HEK293 (cell line): ENCODE results near the gene STAMBP.

Source experiments
- CTCF ChIA-PET: fragments of 350-600 bp; formaldehyde crosslinking; extraction: SDS; loops from one replicate; lab custom pipeline; 2021; ENCODE audit warnings: antibody characterized with exemption; lab: Yijun Ruan, JAX
- POLR2A ChIA-PET: fragments of 300-600 bp; formaldehyde crosslinking; extraction: SDS; loops from one replicate; lab custom pipeline; 2020; ENCODE audit warnings: antibody characterized with exemption, inconsistent platforms; lab: Yijun Ruan, JAX
- H3K27ac ChIP-seq: fragments of 200-500 bp; sonication (Bioruptor generic); 2 replicates; pipeline ENCODE4 v1.5.1; 2014; ENCODE audit warnings: low read depth, low read length, control low read depth, inconsistent platforms; ENCODE audit errors: extremely low read depth
- H3K36me3 ChIP-seq, 2 experiments: fragments of 200-500 bp in 1 of 2; sonication (Bioruptor generic) in 1 of 2; 1 replicate in 1 of 2; 2 replicates in 1 of 2; pipeline ENCODE4 v1.5.1; 2014 to 2017; ENCODE audit warnings: inconsistent platforms in 2 of 2, low read length in 2 of 2; ENCODE audit not compliant: control insufficient read depth in 2 of 2, insufficient read depth in 1 of 2
- H3K4me1 ChIP-seq: fragments of 200-500 bp; sonication (Bioruptor generic); 2 replicates; pipeline ENCODE4 v1.5.1; 2014; ENCODE audit warnings: mild to moderate bottlenecking, low read length, inconsistent platforms; ENCODE audit not compliant: control insufficient read depth, insufficient read depth
- H3K4me3 ChIP-seq: 2 replicates; pipeline ENCODE4 v1.5.1; 2011; ENCODE audit warnings: low read depth, mild to moderate bottlenecking, control low read depth, low read length, moderate library complexity
- H3K9me3 ChIP-seq: fragments of 200-500 bp; sonication (Bioruptor generic); 2 replicates; pipeline ENCODE4 v1.5.1; 2014; ENCODE audit warnings: low read depth, low read length, inconsistent platforms; ENCODE audit not compliant: control insufficient read depth, insufficient read depth
- FEZF1 ChIP-seq: fragments of 450-650 bp; formaldehyde crosslinking; IDR thresholded peaks from 2 replicates; pipeline ENCODE4 v1.5.1; 2016; ENCODE audit warnings: missing biosample characterization, missing genetic modification characterization
- HIC1 ChIP-seq: fragments of 450-650 bp; formaldehyde crosslinking; IDR thresholded peaks from 2 replicates; pipeline ENCODE4 v1.5.1; 2016; ENCODE audit warnings: missing biosample characterization, missing genetic modification characterization
- HOXC10 ChIP-seq: sonication (generic); formaldehyde crosslinking; IDR thresholded peaks from 2 replicates; pipeline ENCODE4 v1.8.1; 2023; ENCODE audit warnings: mild to moderate bottlenecking, missing genetic modification reagents
- KLF16 ChIP-seq: fragments of 450-650 bp; formaldehyde crosslinking; IDR thresholded peaks from 2 replicates; pipeline ENCODE4 v1.5.1; 2017; ENCODE audit warnings: missing biosample characterization, missing genetic modification characterization
- MZF1 ChIP-seq: fragments of 450-650 bp; formaldehyde crosslinking; IDR thresholded peaks from 2 replicates; pipeline ENCODE4 v1.5.1; 2017; ENCODE audit warnings: missing biosample characterization, missing genetic modification characterization, borderline replicate concordance
- PRDM2 ChIP-seq: fragments of 450-650 bp; formaldehyde crosslinking; IDR thresholded peaks from 2 replicates; pipeline ENCODE4 v1.5.1; 2016; ENCODE audit warnings: missing biosample characterization, missing genetic modification characterization, borderline replicate concordance
- ZBTB11 ChIP-seq: fragments of 450-650 bp; formaldehyde crosslinking; conservative IDR thresholded peaks from 2 replicates; pipeline ENCODE4 v1.5.1; 2016; ENCODE audit warnings: low read depth, missing biosample characterization, missing genetic modification characterization
- ZNF10 ChIP-seq: fragments of 450-650 bp; formaldehyde crosslinking; IDR thresholded peaks from 2 replicates; pipeline ENCODE4 v1.5.1; 2017; ENCODE audit warnings: missing biosample characterization, missing genetic modification characterization
- ZNF221 ChIP-seq: fragments of 450-650 bp; formaldehyde crosslinking; IDR thresholded peaks from 2 replicates; pipeline ENCODE4 v1.5.1; 2017; ENCODE audit warnings: missing biosample characterization, missing genetic modification characterization, borderline replicate concordance
- ZNF23 ChIP-seq: fragments of 450-650 bp; formaldehyde crosslinking; IDR thresholded peaks from 2 replicates; pipeline ENCODE4 v1.5.1; 2016; ENCODE audit warnings: missing biosample characterization, missing genetic modification characterization, borderline replicate concordance
- ZNF248 ChIP-seq: fragments of 450-650 bp; formaldehyde crosslinking; IDR thresholded peaks from 2 replicates; pipeline ENCODE4 v1.5.1; 2017; ENCODE audit warnings: missing biosample characterization, missing genetic modification characterization
- ZNF48 ChIP-seq: fragments of 450-650 bp; formaldehyde crosslinking; IDR thresholded peaks from 2 replicates; pipeline ENCODE4 v1.5.1; 2016; ENCODE audit warnings: missing biosample characterization, missing genetic modification characterization
- ZNF585B ChIP-seq: fragments of 450-650 bp; formaldehyde crosslinking; IDR thresholded peaks from 2 replicates; pipeline ENCODE4 v1.5.1; 2016; ENCODE audit warnings: missing biosample characterization, missing genetic modification characterization
- ZNF654 ChIP-seq: fragments of 450-650 bp; formaldehyde crosslinking; IDR thresholded peaks from 2 replicates; pipeline ENCODE4 v1.5.1; 2016; ENCODE audit warnings: low read depth, missing biosample characterization, missing genetic modification characterization
- ZNF658 ChIP-seq: fragments of 450-650 bp; formaldehyde crosslinking; IDR thresholded peaks from 2 replicates; pipeline ENCODE4; 2016; ENCODE audit warnings: missing biosample characterization, missing genetic modification characterization
- ZNF704 ChIP-seq: fragments of 450-650 bp; formaldehyde crosslinking; IDR thresholded peaks from 2 replicates; pipeline ENCODE4 v1.5.1; 2016; ENCODE audit warnings: missing biosample characterization, missing genetic modification characterization
- ZSCAN4 ChIP-seq: fragments of 450-650 bp; formaldehyde crosslinking; IDR thresholded peaks from 2 replicates; pipeline ENCODE4 v1.5.1; 2017; ENCODE audit warnings: missing biosample characterization, missing genetic modification characterization

STAMBP gene

GRCh38 chr2:73827018-73827417 lies 1.7 kb upstream of the STAMBP start:
- H3K4me1 ChIP-seq, result 0 out of 2 replicates have a peak, but pooled peaks cover 4% of the 10 kb centered on the region
- no peaks in the 10 kb centered on the region for H3K9me3 ChIP-seq
- H3K4me3 ChIP-seq, result no peak overlapping the region
- H3K36me3 ChIP-seq, result peaks cover 8 to 14% of the 10 kb centered on the region in 2 experiments
- H3K27ac ChIP-seq, result no peak overlapping the region
- POLR2A ChIA-PET, result interaction anchor here (0.8 to 1.1 kb wide), 2 partner anchors 90 to 372 kb away, joined by 3 to 7 read pairs; partner anchors contain the start of gene TPRKB
- peak; percentile 34 for TF ChIP-seq ZNF654 (tag by site-specific recombination)
- TF ChIP-seq HIC1 (tag by site-specific recombination), result no peak
- TF ChIP-seq ZNF658, result no peak
- no peak for TF ChIP-seq ZSCAN4 (tag by site-specific recombination)
- TF ChIP-seq ZBTB11, result no peak
- TF ChIP-seq ZNF10 (tag by site-specific recombination), result no peak
- no peak for TF ChIP-seq FEZF1 (tag by site-specific recombination)
- CTCF ChIA-PET, result interaction anchor here (0.5 to 7.7 kb wide), 22 partner anchors 9 to 649 kb away, joined by 3 to 155 read pairs (median 4); partner anchors contain the start of gene BOLA3

- no peak for TF ChIP-seq HOXC10 (CRISPR knock-in tag)
- no peak for TF ChIP-seq ZNF221 (tag by site-specific recombination)
- TF ChIP-seq ZNF23 (tag by site-specific recombination), result no peak
- no peak for TF ChIP-seq MZF1 (tag by site-specific recombination)
- no peak for TF ChIP-seq KLF16 (tag by site-specific recombination)
- no peak for TF ChIP-seq ZNF248 (tag by site-specific recombination)
- TF ChIP-seq ZNF704 (tag by site-specific recombination), result no peak
- TF ChIP-seq PRDM2, result no peak
- TF ChIP-seq ZNF48, result no peak
- no peak for TF ChIP-seq ZNF585B
- TF ChIP-seq, all 188 proteins: peak for 0
- H3K27ac ChIP-seq, result no peak overlapping the region
Observed at GRCh38 chr2:73827660-73828388, 937 bp upstream of the STAMBP start.

More at GRCh38 chr2:73827660-73828388, 937 bp upstream of the STAMBP start:
- ChIA-PET POLR2A (interaction anchor here (0.6 to 1.9 kb wide), 13 partner anchors 11 to 563 kb away, joined by 3 to 11 read pairs (median 6); partner anchors contain the start of genes MOB1A, MTHFD2 and TPRKB), CTCF (interaction anchor here (0.6 to 7.7 kb wide), 23 partner anchors 12 to 620 kb away, joined by 3 to 155 read pairs (median 4); partner anchors contain the start of gene BOLA3)
- peaks cover 11 to 22% of the 10 kb centered on the region in 2 experiments for H3K36me3 ChIP-seq
- no peaks in the 10 kb centered on the region for H3K9me3 ChIP-seq
- H3K4me1 ChIP-seq, result 0 out of 2 replicates have a peak, but pooled peaks cover 4% of the 10 kb centered on the region
- H3K4me3 ChIP-seq, result no peak overlapping the region
